HepG2 (cell line): Measurements from ENCODE around the gene PPP2R2D. TPM values are rescaled to one million over a fixed set of nuclear protein-coding genes. Genes with fewer than 3 reads are reported as not detected.

Source experiments
- BRD4 ChIP-seq: sonication (generic); formaldehyde crosslinking; IDR thresholded peaks from 2 replicates; pipeline ENCODE4 v1.4.0; 2020; ENCODE audit warnings: missing genetic modification reagents
- CREB3 ChIP-seq: sonication (generic); formaldehyde crosslinking; IDR thresholded peaks from 2 replicates; pipeline ENCODE4 v1.5.0; 2020; ENCODE audit warnings: missing genetic modification reagents
- GATAD1 ChIP-seq: IDR thresholded peaks from 2 replicates; pipeline ENCODE4 v1.6.1; 2016; ENCODE audit warnings: missing genetic modification reagents, missing compliant biosample characterization
- NRL ChIP-seq: sonication (generic); formaldehyde crosslinking; IDR thresholded peaks from 2 replicates; pipeline ENCODE4 v1.5.0; 2020; ENCODE audit warnings: missing genetic modification reagents, mild to moderate bottlenecking, moderate library complexity, borderline replicate concordance
- PHF21A ChIP-seq: sonication (generic); formaldehyde crosslinking; IDR thresholded peaks from 2 replicates; pipeline ENCODE4 v1.5.0; 2020; ENCODE audit warnings: mild to moderate bottlenecking, missing genetic modification reagents
- RCOR2 ChIP-seq: IDR thresholded peaks from 2 replicates; pipeline ENCODE4 v1.6.1; 2016; ENCODE audit warnings: missing biosample characterization, missing genetic modification reagents
- TCF7 ChIP-seq: sonication (generic); IDR thresholded peaks from 2 replicates; pipeline ENCODE4 v1.6.1; 2016; ENCODE audit warnings: antibody characterized with exemption, low read depth
- THYN1 ChIP-seq: sonication (generic); formaldehyde crosslinking; IDR thresholded peaks from 2 replicates; pipeline ENCODE4 v1.8.1; 2023; ENCODE audit warnings: low read depth, mild to moderate bottlenecking, moderate library complexity, missing genetic modification reagents, borderline replicate concordance
- ZBTB3 ChIP-seq: sonication (generic); formaldehyde crosslinking; IDR thresholded peaks from 2 replicates; pipeline ENCODE4 v1.4.0; 2020; ENCODE audit warnings: low read depth, mild to moderate bottlenecking, moderate library complexity, missing genetic modification reagents, borderline replicate concordance
- ZBTB46 ChIP-seq: sonication (generic); formaldehyde crosslinking; IDR thresholded peaks from 2 replicates; pipeline ENCODE4 v1.4.0; 2020; ENCODE audit warnings: mild to moderate bottlenecking, missing genetic modification reagents, borderline replicate concordance
- ZFX ChIP-seq: sonication (generic); formaldehyde crosslinking; IDR thresholded peaks from 2 replicates; pipeline ENCODE4 v1.4.0; 2020; ENCODE audit warnings: mild to moderate bottlenecking, low read depth, missing genetic modification reagents, moderate library complexity
- ZNF326 ChIP-seq: sonication (generic); formaldehyde crosslinking; IDR thresholded peaks from 2 replicates; pipeline ENCODE4 v1.4.0; 2020; ENCODE audit warnings: missing genetic modification reagents, borderline replicate concordance
- ZNF543 ChIP-seq: sonication (generic); formaldehyde crosslinking; IDR thresholded peaks from 2 replicates; pipeline ENCODE4 v1.4.0; 2020; ENCODE audit warnings: mild to moderate bottlenecking, missing genetic modification reagents
- ZNF609 ChIP-seq: sonication (generic); formaldehyde crosslinking; IDR thresholded peaks from 2 replicates; pipeline ENCODE4 v1.4.0; 2020; ENCODE audit warnings: mild to moderate bottlenecking, missing genetic modification reagents, borderline replicate concordance
- ZNF639 ChIP-seq: conservative IDR thresholded peaks from 2 replicates; pipeline ENCODE4 v1.6.1; 2018; ENCODE audit warnings: missing genetic modification reagents
- ZNF770 ChIP-seq: sonication (generic); formaldehyde crosslinking; IDR thresholded peaks from 2 replicates; pipeline ENCODE4 v1.5.0; 2020; ENCODE audit warnings: mild to moderate bottlenecking, missing genetic modification reagents
- ZNF816 ChIP-seq: sonication (generic); formaldehyde crosslinking; IDR thresholded peaks from 2 replicates; pipeline ENCODE4 v1.8.0; 2022; ENCODE audit warnings: missing genetic modification reagents, mild to moderate bottlenecking, borderline replicate concordance
- polyA plus RNA-seq, 8 experiments: library from polyadenylated mRNA; depleted of rRNA in 3 of 8; stranded (reverse) in 7 of 8; unstranded in 1 of 8; fragments of >200 nt; fragmentation: Illumina TruSeq in 4 of 8; extraction: Trizol in 4 of 8; gene quantifications; 2 replicates each; pipeline versions ENCODE4 v1.2.1 to v1.2.3, GENCODE V29; 2011 to 2016; ENCODE audit warnings: low read depth in 4 of 8, missing spikeins in 1 of 8, mixed read lengths in 1 of 8; ENCODE audit not compliant: insufficient read depth in 1 of 8
- total RNA-seq, 5 experiments: library from RNA; depleted of rRNA; stranded (reverse); fragments of >200 nt; fragmentation: Illumina TruSeq; extraction: Trizol; gene quantifications; 2 replicates each; pipeline ENCODE4 v1.2.3, GENCODE V29; 2016; ENCODE audit warnings: low read depth in 1 of 5

Gene PPP2R2D
- total and polyA plus RNA-seq, 2 of the 13 experiments (the other 11 are each of a cell fraction or from before 2014, with no cell fraction given): 32.7 to 33.2 TPM

GRCh38 chr10:131998050-131998844 lies 97.4 kb downstream of the PPP2R2D start (continued):
- TF ChIP-seq GATAD1 (0 out of 2 replicates have a peak, but pooled peaks have one; percentile 17), CREB3 (CRISPR knock-in tag) (peak; percentile 51; the same call in 1 of the 2 replicates), BRD4 (no peak), NRL (CRISPR knock-in tag) (no peak), RCOR2 (CRISPR knock-in tag) (no peak), ZNF770 (peak; percentile 80; the same call in 1 of the 2 replicates), ZBTB3 (CRISPR knock-in tag) (0 out of 2 replicates have a peak, but pooled peaks have one; percentile 6), ZNF326 (CRISPR knock-in tag) (no peak), ZNF816 (no peak; the same call in 1 of the 2 replicates), ZFX (CRISPR knock-in tag) (peak; percentile 63), PHF21A (CRISPR knock-in tag) (no peak), ZNF639 (CRISPR knock-in tag) (0 out of 2 replicates have a peak, but pooled peaks have one; percentile 40), ZNF543 (CRISPR knock-in tag) (no peak; the same call in 1 of the 2 replicates), ZBTB46 (CRISPR knock-in tag) (no peak), THYN1 (CRISPR knock-in tag) (no peak), TCF7 (no peak), ZNF609 (CRISPR knock-in tag) (0 out of 2 replicates have a peak, but pooled peaks have one; percentile 4)
